Peyer's patch (tissue), 4 donors: ENCODE data around the gene DNAJB6. TPM values are rescaled to one million over a fixed set of nuclear protein-coding genes. Genes with fewer than 3 reads are reported as not detected.

Experiments used
- DNase-seq, 3 donors: peaks; one replicate each; pipeline ENCODE4 v3.0.0-alpha.2; 2017 to 2019
- H3K27ac ChIP-seq, 4 donors: fragments of 200-600 bp; sonication (generic); one replicate each; pipeline ENCODE4 v1.5.1; 2016 to 2019
- H3K27me3 ChIP-seq, 2 donors: fragments of 200-600 bp; sonication (generic); one replicate each; pipeline ENCODE4 v1.5.1; 2019
- H3K36me3 ChIP-seq, 3 donors: fragments of 200-600 bp; sonication (generic); one replicate each; pipeline ENCODE4 v1.5.1; 2016 to 2019
- H3K4me1 ChIP-seq, 4 donors: fragments of 200-600 bp; sonication (generic); one replicate each; pipeline ENCODE4 v1.5.1; 2016 to 2019
- H3K4me3 ChIP-seq, 4 donors: fragments of 200-600 bp; sonication (generic); 1 replicate in 3 of 4; 2 replicates in 1 of 4; pipeline ENCODE4 v1.5.1; 2016 to 2019; ENCODE audit warnings: mild to moderate bottlenecking in 1 of 4
- H3K9me3 ChIP-seq, 4 donors: fragments of 200-600 bp; sonication (generic); one replicate each; pipeline ENCODE4 v1.5.1; 2016 to 2019; ENCODE audit warnings: mild to moderate bottlenecking in 1 of 4
- POLR2A ChIP-seq, 2 donors: fragments of 450-650 bp; IDR thresholded peaks; one replicate each; pipeline ENCODE4 v1.5.1; 2017; ENCODE audit warnings: antibody characterized with exemption in 2 of 2, mild to moderate bottlenecking in 2 of 2, moderate library complexity in 2 of 2
- total RNA-seq, 4 donors: library from RNA; depleted of rRNA; stranded (reverse); fragments of >200 nt; gene quantifications; one replicate each; pipeline ENCODE4 v1.1.0, GENCODE V29; 2016
- TF ChIP-seq, protein P1 (sequence below), 6 experiments: fragments of 450-650 bp in 4 of 6; fragments of 200-600 bp in 2 of 6; sonication (generic) in 1 of 6; IDR thresholded peaks; one replicate each; pipeline ENCODE4 v1.5.1; 2017 to 2019; ENCODE audit warnings: antibody characterized with exemption in 6 of 6, mild to moderate bottlenecking in 3 of 6, moderate library complexity in 1 of 6

The DNAJB6 gene
- total RNA-seq, 4 donors from 2014 or later, result 47.1 to 129 (median 61.3) TPM

DNA sequence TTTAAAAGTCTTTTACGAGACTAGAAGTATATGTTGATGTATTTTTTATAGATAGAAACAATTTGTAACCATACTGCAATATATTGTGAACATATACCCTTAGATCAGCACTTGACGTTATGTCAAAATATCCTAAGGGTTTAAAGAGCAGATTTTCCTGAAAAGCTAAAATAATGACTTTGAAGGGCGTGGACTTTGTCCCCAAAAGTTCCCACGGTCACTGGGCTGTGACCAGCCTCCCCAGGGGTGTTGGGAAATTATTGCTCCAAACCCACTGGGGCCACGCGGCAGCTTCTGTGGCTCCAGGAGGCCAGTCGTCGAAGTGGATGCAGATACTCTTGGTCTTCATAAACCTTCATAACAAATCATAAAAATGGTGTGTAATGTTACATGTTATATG is 29.9 kb downstream of the DNAJB6 start:
- peak in 1 of 3 donors; percentile 18 for DNase-seq
- no peaks in the 10 kb centered on the region for H3K9me3 ChIP-seq

DNA sequence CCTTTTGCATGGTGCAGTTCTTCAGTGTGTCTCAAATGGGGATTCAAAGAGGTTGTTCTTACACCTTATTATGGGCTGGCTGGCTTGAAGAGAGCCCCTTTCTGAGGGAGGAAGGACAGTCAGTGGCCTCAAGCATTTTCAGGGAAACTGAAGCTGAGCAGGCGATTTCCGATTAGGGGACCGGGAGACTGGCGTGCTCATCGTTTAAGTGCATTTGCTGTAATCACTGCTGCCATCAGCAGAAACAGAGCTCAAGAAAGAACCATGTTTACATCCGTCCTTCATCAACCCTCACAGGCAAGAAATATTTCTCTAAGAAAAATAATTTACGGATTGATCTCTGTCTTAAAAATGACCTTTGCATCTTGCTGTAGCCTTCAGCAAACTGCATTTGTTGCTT is 32.2 kb downstream of the DNAJB6 start:
- TF ChIP-seq POLR2A (IDR thresholded peaks at IDR 0.05), result no peak
- TF ChIP-seq, protein P1, sequence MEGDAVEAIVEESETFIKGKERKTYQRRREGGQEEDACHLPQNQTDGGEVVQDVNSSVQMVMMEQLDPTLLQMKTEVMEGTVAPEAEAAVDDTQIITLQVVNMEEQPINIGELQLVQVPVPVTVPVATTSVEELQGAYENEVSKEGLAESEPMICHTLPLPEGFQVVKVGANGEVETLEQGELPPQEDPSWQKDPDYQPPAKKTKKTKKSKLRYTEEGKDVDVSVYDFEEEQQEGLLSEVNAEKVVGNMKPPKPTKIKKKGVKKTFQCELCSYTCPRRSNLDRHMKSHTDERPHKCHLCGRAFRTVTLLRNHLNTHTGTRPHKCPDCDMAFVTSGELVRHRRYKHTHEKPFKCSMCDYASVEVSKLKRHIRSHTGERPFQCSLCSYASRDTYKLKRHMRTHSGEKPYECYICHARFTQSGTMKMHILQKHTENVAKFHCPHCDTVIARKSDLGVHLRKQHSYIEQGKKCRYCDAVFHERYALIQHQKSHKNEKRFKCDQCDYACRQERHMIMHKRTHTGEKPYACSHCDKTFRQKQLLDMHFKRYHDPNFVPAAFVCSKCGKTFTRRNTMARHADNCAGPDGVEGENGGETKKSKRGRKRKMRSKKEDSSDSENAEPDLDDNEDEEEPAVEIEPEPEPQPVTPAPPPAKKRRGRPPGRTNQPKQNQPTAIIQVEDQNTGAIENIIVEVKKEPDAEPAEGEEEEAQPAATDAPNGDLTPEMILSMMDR (IDR thresholded peaks at IDR 0.05), result no peak
- H3K36me3 ChIP-seq, result peaks cover 0 to 97% (median 0%) of the 10 kb centered on the region in 3 donors
- no peaks in the 10 kb centered on the region for H3K27me3 ChIP-seq
- DNase-seq, result peak in 1 of 3 donors; percentile 29
- no peaks in the 10 kb centered on the region for H3K4me1 ChIP-seq
- H3K27ac ChIP-seq, result no peak overlapping the region
- H3K9me3 ChIP-seq, result no peaks in the 10 kb centered on the region
- H3K4me3 ChIP-seq, result no peak overlapping the region

More for the DNA sequence above, 29.9 kb downstream of the DNAJB6 start:
- no peak overlapping the region for H3K27ac ChIP-seq
- no peaks in the 10 kb centered on the region for H3K4me1 ChIP-seq
- H3K36me3 ChIP-seq, result peaks cover 0 to 100% (median 0%) of the 10 kb centered on the region in 3 donors
- H3K4me3 ChIP-seq, result no peak overlapping the region
- TF ChIP-seq, protein P1 (IDR thresholded peaks at IDR 0.05), result no peak
- no peak for TF ChIP-seq POLR2A (IDR thresholded peaks at IDR 0.05)
- H3K27me3 ChIP-seq, result no peaks in the 10 kb centered on the region

DNA sequence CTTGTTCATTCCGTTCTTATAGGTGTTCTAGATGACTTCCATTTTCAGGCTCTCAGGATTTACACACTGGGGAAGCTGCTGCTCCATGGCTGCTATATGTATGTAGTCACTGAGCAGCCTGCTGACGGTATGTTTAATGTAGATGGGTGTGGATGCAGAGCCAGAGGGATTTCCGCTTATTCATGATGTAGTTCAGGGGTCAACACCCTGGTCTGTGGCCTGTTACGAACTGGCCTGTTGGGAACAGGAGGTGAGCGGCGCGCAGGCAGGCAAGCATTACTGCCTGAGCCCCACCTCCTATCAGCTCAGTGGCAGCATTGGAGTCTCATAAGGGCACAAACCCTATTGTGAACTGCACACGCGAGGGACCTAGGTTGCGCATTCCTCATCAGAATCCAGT is 33.9 kb downstream of the DNAJB6 start:
- Histone ChIP-seq H3K4me3 (no peak overlapping the region), H3K4me1 (no peaks in the 10 kb centered on the region), H3K36me3 (peaks cover 0 to 87% (median 0%) of the 10 kb centered on the region in 3 donors), H3K9me3 (no peaks in the 10 kb centered on the region), H3K27ac (no peak overlapping the region), H3K27me3 (no peaks in the 10 kb centered on the region)
- peak in 1 of 3 donors; percentile 39 for DNase-seq
- TF ChIP-seq POLR2A (IDR thresholded peaks at IDR 0.05), result no peak
- TF ChIP-seq, protein P1 (IDR thresholded peaks at IDR 0.05), result no peak

DNA sequence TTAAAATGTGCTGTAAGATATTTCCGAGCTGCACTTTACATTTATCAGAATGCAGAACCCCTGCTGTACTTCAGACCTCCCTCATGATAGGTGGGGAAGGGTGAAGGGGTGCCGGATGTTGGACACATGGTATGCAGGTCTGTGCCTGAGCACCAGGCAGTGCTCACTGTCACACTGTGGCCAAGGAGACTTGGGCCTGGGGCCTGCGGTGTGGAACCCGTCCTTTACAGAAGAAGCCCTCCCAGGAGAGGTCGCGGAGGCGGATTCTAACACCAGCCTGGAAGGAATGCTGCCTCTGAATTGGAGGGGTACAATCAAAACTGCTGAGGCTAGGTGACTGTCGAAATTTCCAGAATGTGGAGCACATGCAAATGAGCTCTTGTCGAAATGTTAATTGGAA is 34.5 kb downstream of the DNAJB6 start:
- peaks cover 0 to 81% (median 0%) of the 10 kb centered on the region in 3 donors for H3K36me3 ChIP-seq
- TF ChIP-seq POLR2A (IDR thresholded peaks at IDR 0.05), result no peak
- TF ChIP-seq, protein P1 (IDR thresholded peaks at IDR 0.05), result no peak

DNA sequence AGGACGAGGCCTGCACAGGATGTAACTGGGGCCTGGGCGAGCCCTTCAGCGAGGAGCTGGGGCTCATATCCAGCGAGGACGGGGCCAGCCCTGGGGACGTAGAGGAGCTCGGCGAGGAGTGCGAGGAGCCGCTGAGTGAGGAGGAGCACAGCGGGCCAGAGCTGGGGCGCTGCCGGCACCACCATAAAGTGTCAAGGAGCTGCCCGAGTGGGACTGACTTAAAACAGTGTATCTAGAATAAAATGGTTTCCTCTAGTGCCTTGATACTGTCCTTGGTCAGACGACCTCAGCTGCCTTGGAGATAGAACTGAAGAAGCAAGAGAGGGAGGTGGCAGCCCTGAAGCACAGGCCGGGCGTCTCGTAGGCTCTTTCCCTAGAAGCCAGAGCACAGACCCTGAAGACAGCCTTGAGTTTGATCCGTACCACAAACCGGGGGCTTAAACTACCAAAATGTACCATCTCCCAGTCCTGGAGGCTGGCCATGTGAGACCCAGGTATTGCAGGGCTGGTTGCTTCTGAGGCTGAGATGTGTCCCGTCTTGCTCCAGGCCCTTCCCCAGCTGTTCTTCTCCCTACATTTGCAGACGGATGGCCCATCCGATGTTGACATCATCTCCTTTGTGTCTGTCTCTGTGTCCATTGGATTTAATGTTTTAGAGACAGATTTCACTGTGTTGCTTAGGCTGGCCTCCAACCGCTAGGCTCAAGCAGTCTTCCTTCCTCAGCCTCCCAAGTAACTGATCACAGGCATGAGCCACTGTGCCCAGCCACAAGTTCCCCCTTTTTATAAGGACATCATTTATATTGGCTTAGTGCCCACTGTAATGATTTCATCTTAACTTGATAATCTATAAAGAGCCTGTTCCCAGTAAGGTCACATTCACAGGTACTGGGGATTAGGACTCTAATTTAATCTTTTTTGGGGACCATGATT is 35.8 kb downstream of the DNAJB6 start:
- H3K27me3 ChIP-seq, result no peaks in the 10 kb centered on the region
- peaks cover 0 to 68% (median 0%) of the 10 kb centered on the region in 3 donors for H3K36me3 ChIP-seq
- peak in 1 of 3 donors; percentile 43 for DNase-seq
- no peaks in the 10 kb centered on the region for H3K9me3 ChIP-seq
- no peak overlapping the region for H3K4me3 ChIP-seq
- TF ChIP-seq, protein P1 (IDR thresholded peaks at IDR 0.05), result no peak
- no peak for TF ChIP-seq POLR2A (IDR thresholded peaks at IDR 0.05)
- peak overlapping the region in 1 of 4 donors; percentile 68 for H3K27ac ChIP-seq
- no peaks in the 10 kb centered on the region for H3K4me1 ChIP-seq

More for the DNA sequence above, 34.5 kb downstream of the DNAJB6 start:
- no peak overlapping the region for H3K4me3 ChIP-seq
- H3K4me1 ChIP-seq, result no peaks in the 10 kb centered on the region
- peak in 1 of 3 donors; percentile 36 for DNase-seq
- no peaks in the 10 kb centered on the region for H3K27me3 ChIP-seq
- H3K9me3 ChIP-seq, result no peaks in the 10 kb centered on the region
- no peak overlapping the region for H3K27ac ChIP-seq
